Measurements from ENCODE around the gene PRODH.
"Not testable (repeated sequence)": the region's sequence is repeated elsewhere in the genome, so short reads cannot be mapped to it uniquely, and the experiment has no call there.

The PRODH gene, protein sequence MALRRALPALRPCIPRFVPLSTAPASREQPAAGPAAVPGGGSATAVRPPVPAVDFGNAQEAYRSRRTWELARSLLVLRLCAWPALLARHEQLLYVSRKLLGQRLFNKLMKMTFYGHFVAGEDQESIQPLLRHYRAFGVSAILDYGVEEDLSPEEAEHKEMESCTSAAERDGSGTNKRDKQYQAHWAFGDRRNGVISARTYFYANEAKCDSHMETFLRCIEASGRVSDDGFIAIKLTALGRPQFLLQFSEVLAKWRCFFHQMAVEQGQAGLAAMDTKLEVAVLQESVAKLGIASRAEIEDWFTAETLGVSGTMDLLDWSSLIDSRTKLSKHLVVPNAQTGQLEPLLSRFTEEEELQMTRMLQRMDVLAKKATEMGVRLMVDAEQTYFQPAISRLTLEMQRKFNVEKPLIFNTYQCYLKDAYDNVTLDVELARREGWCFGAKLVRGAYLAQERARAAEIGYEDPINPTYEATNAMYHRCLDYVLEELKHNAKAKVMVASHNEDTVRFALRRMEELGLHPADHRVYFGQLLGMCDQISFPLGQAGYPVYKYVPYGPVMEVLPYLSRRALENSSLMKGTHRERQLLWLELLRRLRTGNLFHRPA

DNA sequence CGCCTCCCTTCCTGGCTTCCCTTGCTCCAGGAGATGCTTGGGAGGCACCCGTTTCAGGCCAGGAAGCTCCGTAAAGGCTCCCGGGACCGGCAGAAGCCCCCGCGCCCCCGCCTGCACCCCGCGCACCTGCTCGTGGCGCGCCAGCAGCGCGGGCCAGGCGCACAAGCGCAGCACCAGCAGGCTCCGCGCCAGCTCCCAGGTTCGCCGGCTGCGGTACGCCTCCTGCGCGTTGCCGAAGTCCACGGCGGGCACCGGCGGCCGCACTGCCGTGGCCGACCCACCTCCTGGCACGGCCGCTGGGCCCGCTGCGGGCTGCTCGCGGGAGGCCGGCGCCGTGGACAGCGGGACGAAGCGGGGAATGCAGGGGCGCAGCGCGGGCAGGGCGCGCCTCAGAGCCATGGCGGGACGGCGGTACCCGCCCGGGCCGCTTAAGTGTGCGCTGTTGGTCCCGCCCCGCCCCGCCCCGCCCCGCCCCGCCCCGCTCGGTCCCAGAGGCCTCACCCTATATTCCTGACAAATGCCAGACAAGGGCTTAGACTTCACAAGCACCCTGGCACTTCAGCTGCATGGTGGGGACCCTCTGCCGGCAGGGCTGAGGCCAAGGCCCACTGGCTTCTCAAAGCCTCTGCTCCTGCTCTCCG is at the start of gene PRODH:
Gene PRODH, minus strand, starts transcription at position 405 of the 641 bp plus-strand sequence. Its CDS starts 6 bp downstream, at position 399.
- no peak for DNase-seq

DNA sequence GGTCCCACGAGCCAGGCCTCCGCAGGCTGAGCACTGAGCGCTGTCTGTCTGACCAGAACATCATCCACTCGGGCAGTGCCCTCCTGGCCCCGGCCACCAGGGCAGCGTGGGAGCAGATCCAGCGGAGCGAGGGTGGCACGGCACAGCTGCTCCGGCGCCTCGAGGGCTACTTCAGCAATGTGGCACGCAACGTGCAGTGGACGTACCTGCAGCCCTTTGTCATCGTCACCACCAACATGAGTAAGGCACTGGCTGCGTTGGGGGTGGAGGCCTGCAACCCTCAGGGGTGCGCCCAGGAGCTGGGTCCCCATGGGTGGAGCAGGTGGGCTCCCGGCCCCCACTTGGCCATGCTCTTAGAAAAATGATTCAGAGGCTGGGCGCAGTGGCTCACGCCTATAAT is 49.7 kb upstream of the PRODH start:
- no peak for DNase-seq

DNA sequence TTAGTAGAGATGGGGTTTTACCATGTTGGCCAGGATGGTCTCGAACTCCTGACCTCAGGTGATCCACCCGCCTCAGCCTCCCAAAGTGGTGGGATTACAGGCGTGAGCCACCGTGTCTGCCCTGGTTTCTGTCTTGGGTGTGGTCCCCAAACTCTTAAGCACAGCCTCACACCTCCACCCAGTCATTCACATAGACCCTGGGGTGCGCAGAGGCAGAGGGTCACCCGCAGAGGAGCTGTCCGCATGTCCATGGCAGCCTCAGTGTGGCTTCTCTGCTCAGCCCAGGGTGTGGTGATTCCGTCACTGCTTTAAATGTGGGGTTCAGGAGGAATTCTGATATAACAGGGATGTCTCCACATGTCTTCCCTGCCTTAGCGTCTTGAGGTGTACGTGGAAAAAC is 48.5 kb upstream of the PRODH start:
- DNase-seq, result no peak

- DNase-seq, result no peak
Measured at GRCh38 chr22:18983120-18983651, 47.1 kb upstream of the PRODH start.

- DNase-seq, result no peak
Measured at GRCh38 chr22:18980829-18981228, 44.7 kb upstream of the PRODH start.

- no peak for DNase-seq
Measured at GRCh38 chr22:18979957-18980356, 43.9 kb upstream of the PRODH start.

- DNase-seq, result no peak
Measured at GRCh38 chr22:18978506-18978905, 42.4 kb upstream of the PRODH start.

- no peak for DNase-seq
Measured at GRCh38 chr22:18977824-18978425, 41.8 kb upstream of the PRODH start.

- DNase-seq, result no peak
Measured at GRCh38 chr22:18976197-18976751, 40.2 kb upstream of the PRODH start.

GRCh38 chr22:18975434-18976196 is 39.5 kb upstream of the PRODH start:
- no peak for DNase-seq

DNA sequence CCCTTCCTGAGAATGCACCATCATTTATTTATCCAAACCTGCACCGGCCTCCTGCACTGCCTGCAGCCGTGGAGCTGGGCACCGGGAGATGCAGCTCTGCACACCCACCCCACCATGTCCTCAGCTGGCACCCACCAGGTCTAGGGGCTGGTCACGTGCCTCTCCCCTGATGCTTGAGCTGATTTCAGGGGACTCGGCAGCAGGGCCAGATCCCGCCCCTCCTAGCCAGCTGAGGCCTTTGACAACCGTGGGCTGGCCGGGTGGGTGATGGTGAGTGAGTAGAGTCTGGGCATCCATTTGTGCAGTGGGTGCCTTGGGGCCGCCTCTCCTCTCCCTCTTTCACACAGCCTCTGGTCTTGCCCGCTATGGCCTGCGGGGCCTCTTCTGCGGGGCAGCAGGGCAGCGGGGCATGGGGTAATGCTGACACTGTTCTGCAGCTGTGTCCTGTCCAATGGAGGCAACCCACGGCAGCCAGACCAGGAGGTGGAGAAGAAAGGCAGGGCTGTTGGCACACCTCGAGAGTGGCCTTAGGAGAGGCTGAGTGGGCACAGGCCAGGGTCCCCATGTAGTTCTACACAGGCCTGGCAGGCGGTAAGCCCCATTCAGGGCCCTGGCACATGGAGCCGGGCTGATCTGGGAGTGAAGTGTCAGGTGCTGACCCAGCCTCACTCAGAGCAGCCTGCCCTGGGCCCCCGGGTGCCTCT is 38.5 kb upstream of the PRODH start:
- DNase-seq, result no peak

DNA sequence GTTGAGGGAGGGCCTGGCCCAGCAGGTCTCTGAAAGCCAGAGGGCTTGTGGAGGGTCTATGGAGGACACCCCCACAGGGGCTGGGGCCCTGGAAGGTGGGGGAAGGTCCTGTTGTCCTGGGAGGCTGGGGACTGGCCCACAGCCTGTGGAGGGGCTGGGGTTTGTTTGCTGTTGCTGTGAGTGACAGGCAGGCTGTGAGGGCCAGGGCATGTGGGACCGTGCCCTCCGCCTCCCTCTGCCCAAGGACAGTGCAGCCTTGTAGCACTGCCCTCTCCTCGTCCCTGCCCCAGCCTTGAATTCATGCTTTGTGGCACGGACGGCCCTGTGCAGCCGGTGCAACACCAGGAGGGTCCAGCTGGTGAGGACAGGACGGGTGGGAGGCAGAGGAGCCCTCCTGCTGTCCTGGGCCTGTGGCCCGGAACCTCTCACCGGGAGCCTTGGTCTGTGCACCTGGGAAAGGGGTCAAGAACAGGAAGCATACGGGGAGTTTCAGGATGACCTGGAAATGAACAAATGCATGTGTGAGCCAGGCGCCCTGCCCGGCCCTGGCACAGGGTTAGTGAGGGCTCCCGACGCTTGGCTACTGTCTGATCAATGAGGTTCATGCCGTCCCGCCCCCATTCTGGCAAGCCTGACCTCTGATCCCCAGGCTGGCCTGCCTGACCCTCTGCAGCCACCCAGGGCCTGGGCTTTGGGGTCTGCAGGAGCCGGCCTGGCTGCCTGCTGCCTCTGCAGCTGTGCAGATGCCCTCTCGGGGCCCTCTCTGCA is 37.4 kb upstream of the PRODH start:
- DNase-seq, result no peak

GRCh38 chr22:18972591-18972990 is 36.5 kb upstream of the PRODH start:
- not testable (repeated sequence) for DNase-seq

DNA sequence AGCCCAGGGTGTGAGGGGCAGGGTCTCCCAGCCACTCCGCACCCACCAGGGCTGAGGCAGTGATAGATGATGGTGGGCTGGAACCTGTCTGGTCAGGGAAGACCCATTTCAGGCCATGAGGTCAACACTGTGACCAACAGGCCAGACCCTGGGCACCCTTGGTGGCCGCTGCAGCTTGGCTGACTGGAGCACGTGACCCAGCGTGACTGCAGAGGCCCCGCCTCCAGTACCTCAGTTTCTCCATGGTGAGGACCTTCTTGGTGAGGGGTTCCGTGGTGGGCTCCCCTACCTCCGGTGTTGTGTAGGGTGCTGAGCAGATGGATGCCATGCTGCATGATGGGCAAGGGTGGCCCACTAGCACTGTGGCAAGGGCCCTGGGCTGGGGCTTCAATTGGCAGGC is 35.9 kb upstream of the PRODH start:
- DNase-seq, result not testable (repeated sequence)

- DNase-seq, result no peak
Measured at GRCh38 chr22:18971321-18971751, 35.2 kb upstream of the PRODH start.

DNA sequence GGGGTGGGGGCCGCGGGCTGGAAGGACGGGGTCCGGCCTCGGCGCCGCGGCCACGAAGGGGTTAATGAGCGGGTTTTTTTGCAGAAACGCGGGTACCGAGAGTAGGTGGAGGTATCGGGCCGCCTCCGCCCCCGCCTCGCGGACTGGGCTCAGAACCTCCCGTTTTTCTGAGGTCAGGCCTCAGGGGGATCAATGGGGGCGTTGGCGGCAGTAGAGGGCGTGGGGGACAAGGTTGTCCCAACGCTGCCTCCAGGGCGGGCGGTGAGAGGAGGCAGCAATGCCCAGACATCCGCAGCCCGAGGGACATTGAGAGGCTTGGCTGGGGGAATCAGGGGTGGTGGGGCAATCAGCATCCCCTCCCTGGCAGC is 34.8 kb upstream of the PRODH start:
- DNase-seq, result no peak

DNA sequence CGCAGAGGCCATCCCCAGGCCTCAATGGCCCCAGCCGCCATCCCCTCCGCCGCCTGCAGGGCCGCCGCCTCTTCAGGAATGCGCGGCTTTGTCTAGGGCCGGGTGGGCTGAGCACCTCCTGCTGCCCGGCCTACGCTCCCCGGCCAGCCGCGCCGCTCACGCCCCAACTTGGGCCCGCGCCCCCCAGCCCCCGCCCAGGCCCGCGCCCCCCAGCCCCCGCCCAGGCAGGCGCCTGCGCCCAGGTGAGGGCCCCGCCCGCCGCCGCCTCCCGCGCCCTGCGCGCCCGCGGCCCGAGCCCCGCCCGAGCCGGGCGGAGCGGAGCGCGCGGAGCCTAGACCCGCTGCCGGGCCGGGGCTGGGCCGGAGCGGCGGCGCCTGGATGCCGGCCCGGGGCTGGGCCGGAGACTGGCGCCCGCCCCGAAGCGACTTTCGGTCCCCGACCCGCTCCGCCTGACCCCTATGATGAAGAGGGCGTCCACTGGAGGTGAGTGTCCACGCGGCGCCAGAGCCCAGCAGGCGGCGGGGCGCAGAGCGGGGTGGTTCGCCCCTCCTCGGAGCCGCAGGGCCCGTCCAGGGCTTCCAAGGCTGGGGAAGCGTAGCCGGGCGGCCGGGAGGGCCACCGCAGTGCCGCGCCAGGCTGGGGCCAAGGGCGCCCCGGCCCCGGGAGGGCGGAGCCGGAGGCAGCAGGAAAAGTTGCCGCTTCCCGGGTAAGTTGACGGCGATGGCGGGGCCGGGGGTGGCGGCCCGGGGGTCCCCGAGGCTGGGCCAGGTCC is 34.3 kb upstream of the PRODH start:
- no peak for DNase-seq

DNA sequence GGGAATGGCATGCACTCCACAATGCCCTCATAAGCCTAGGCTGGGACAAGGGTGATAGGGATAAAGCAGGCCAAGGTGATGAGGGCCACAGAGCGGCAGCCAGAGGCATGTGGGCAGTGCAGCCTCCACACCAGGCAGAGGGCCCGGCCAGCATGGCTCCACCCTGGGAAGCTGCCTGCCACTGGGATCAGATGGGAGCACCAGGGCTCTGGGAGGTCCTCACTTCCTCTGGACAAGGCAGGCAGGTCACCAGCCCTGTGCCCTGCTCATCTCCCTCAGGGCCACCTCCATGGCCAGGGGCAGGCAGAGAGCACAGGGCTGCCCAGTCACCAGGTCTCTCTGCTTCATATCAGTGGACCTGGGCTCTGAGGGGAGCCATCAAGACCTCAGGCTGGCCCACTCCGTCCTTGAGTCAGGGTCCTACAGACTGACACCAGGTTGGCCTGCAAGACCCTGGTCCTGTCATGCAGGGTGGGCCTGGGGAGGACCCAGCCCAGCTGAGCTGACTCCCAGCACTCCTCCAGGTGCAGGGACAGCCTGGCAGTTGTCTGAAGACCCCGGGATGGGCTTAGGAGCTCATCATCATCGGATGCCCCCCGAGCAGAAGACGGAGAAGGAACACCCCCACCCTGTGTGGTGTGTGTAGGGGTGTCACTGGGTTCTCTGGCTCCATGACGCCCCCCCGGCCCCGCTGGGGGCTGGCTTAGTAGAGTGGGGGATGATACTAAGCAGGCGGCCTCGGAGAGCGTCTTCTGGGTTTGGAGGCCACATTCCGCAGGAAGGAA is 33.3 kb upstream of the PRODH start:
- not testable (repeated sequence) for DNase-seq

All from right hindlimb (tissue), 1 donor.